Measurements from ENCODE around the gene MPZL2.

- no peak for TF ChIP-seq POLR2AphosphoS5 (IDR thresholded peaks at IDR 0.05; ENCODE audit: low read depth, low read length)
- TF ChIP-seq, protein P1, sequence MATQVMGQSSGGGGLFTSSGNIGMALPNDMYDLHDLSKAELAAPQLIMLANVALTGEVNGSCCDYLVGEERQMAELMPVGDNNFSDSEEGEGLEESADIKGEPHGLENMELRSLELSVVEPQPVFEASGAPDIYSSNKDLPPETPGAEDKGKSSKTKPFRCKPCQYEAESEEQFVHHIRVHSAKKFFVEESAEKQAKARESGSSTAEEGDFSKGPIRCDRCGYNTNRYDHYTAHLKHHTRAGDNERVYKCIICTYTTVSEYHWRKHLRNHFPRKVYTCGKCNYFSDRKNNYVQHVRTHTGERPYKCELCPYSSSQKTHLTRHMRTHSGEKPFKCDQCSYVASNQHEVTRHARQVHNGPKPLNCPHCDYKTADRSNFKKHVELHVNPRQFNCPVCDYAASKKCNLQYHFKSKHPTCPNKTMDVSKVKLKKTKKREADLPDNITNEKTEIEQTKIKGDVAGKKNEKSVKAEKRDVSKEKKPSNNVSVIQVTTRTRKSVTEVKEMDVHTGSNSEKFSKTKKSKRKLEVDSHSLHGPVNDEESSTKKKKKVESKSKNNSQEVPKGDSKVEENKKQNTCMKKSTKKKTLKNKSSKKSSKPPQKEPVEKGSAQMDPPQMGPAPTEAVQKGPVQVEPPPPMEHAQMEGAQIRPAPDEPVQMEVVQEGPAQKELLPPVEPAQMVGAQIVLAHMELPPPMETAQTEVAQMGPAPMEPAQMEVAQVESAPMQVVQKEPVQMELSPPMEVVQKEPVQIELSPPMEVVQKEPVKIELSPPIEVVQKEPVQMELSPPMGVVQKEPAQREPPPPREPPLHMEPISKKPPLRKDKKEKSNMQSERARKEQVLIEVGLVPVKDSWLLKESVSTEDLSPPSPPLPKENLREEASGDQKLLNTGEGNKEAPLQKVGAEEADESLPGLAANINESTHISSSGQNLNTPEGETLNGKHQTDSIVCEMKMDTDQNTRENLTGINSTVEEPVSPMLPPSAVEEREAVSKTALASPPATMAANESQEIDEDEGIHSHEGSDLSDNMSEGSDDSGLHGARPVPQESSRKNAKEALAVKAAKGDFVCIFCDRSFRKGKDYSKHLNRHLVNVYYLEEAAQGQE (IDR thresholded peaks at IDR 0.05; ENCODE audit: insufficient read depth in 1 of 2, low read depth in 2 of 2, low read length in 2 of 2): no peak
These were observed 27.5 kb upstream of the MPZL2 start for GRCh38 chr11:118291477-118292135.
